Right lobe of liver (tissue), 6 donors: ENCODE results near the gene PSMD5. TPM values are rescaled to one million over a fixed set of nuclear protein-coding genes. Genes with fewer than 3 reads are reported as not detected.

Source experiments
- ATAC-seq, 4 donors: fragments of 200-7000 bp; cut with Tn5 transposase; one replicate each; pipeline ENCODE4 v1.9.1; 2020; ENCODE audit warnings: mild to moderate bottlenecking in 4 of 4, moderate library complexity in 4 of 4
- DNase-seq, 3 donors: peaks; one replicate each; pipeline ENCODE4 v3.0.0-alpha.2; 2020
- H3K27ac ChIP-seq, 3 donors: fragments of 200-600 bp; one replicate each; pipeline ENCODE4 v1.8.0; 2022
- H3K27me3 ChIP-seq, 2 donors: fragments of 200-600 bp; one replicate each; pipeline ENCODE4 v1.8.0; 2022
- H3K36me3 ChIP-seq, 4 donors: fragments of 200-600 bp; sonication (generic) in 1 of 4; one replicate each; pipeline versions ENCODE4 v1.5.1 to v1.8.0; 2017 to 2022; ENCODE audit warnings: control low read depth in 1 of 4
- H3K4me1 ChIP-seq, 4 donors: fragments of 200-600 bp; sonication (generic) in 1 of 4; one replicate each; pipeline versions ENCODE4 v1.5.1 to v1.8.0; 2017 to 2022; ENCODE audit warnings: control low read depth in 1 of 4
- H3K4me3 ChIP-seq, 3 donors: fragments of 200-600 bp; one replicate each; pipeline ENCODE4 v1.8.0; 2022
- H3K9me3 ChIP-seq, 4 donors: fragments of 200-600 bp; sonication (generic) in 1 of 4; one replicate each; pipeline versions ENCODE4 v1.5.1 to v1.8.0; 2017 to 2022; ENCODE audit warnings: control low read depth in 1 of 4
- POLR2A ChIP-seq: fragments of 450-650 bp; IDR thresholded peaks from one replicate; pipeline ENCODE4 v1.6.1; 2017; ENCODE audit warnings: antibody characterized with exemption, mild to moderate bottlenecking
- WGBS: methylation state at CpG from one replicate; pipeline ENCODE4 v1.1.6; 2018; ENCODE audit warnings: low coverage, low lambda C conversion rate; ENCODE audit not compliant: insufficient coverage; ENCODE audit errors: missing lambda C conversion rate; 5-methylcytosine and 5-hydroxymethylcytosine counted together
- intact Hi-C, 2 donors: fragments of 100-400 bp; cut with DNase I; formaldehyde crosslinking; loops; one replicate each; pipeline versions ENCODE4 v1.11.2 to v1.14.1; 2022
- total RNA-seq, 6 experiments: library from RNA; depleted of rRNA in 2 of 6; stranded (reverse); fragments of >200 nt in 2 of 6; fragmentation: NEBNext Ultra II Directional in 3 of 6; extraction: Animal tissue kit (Norgen Biotek cat#: 25700) in 3 of 6; gene quantifications; one replicate each; pipeline versions ENCODE4 v1.1.0 to v1.2.4, GENCODE V29; 2016 to 2023
- TF ChIP-seq, protein P1 (sequence below), 4 donors: fragments of 200-600 bp in 3 of 4; fragments of 450-650 bp in 1 of 4; IDR thresholded peaks; one replicate each; pipeline versions ENCODE4 v1.5.1 to v1.8.0; 2016 to 2022; ENCODE audit warnings: antibody characterized with exemption in 4 of 4, mild to moderate bottlenecking in 2 of 4
- donor health status: DM: no; HTN: yes; CAD: no.
- donor health status: DM: no; HTN: no; CAD: no.
- donor health status: DM: no; HTN: no; CAD: no.
- donor health status: DM: no; HTN: yes; CAD: no.
- donor health status: DM: no; HTN: yes; CAD: no.

Gene PSMD5
- total RNA-seq, 6 experiments from 2014 or later = 14.1 to 29.2 (median 21.5) TPM

DNA sequence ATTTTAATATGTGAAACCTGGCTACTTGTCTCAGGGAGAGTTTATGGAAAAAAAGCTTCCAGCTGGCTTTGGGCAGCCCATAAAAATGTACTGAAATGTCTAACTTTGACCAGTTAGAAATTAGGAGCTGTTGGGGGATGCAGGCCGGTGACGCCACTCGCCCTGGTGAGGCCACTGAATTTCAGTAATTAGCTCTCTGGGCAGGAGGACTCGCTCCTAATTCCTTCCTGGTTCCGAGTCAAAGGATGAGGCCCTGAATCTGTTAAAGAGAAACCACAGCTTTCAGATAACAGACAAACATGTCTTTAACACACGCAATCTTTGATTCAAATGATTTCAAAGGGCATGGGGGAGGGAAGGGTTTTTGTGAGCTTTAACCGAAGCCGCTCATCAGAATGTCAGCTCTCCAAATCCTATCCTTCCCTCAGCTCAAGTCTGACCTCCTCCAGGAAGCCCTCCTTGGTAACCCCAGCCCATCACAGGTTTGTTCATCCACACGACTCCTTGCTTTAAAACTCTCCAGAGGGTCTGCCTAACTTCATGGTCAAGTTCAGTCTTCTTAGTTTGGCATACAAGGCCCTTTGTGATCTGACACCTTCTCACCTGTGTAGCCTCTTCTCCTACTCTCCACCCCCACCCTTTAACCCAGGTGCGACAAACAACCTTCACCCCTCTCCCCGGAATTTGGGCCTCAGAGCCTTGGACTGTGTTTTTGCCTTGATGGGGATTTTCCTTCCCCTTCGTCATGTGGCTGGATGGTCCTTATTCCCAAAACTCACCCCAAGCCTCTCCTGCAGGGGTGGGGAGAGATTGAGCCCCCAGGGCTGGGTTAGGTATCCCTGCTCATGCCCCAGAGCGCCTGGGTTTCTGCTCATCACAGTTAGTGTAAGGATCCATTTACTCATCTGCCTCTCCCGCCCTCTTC, 47.9 kb upstream of the PSMD5 start:
- no peak overlapping the region for H3K27ac ChIP-seq
- H3K9me3 ChIP-seq = no peaks in the 10 kb centered on the region
- DNase-seq = no peak
- H3K4me3 ChIP-seq = no peak overlapping the region
- 75% methylated on average over 13 of the region's 14 CpGs for whole genome bisulfite sequencing
- TF ChIP-seq POLR2A = no peak
- TF ChIP-seq, protein P1, sequence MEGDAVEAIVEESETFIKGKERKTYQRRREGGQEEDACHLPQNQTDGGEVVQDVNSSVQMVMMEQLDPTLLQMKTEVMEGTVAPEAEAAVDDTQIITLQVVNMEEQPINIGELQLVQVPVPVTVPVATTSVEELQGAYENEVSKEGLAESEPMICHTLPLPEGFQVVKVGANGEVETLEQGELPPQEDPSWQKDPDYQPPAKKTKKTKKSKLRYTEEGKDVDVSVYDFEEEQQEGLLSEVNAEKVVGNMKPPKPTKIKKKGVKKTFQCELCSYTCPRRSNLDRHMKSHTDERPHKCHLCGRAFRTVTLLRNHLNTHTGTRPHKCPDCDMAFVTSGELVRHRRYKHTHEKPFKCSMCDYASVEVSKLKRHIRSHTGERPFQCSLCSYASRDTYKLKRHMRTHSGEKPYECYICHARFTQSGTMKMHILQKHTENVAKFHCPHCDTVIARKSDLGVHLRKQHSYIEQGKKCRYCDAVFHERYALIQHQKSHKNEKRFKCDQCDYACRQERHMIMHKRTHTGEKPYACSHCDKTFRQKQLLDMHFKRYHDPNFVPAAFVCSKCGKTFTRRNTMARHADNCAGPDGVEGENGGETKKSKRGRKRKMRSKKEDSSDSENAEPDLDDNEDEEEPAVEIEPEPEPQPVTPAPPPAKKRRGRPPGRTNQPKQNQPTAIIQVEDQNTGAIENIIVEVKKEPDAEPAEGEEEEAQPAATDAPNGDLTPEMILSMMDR (IDR thresholded peaks at IDR 0.05) = no peak
- no peak for ATAC-seq
- H3K4me1 ChIP-seq = peaks cover 0 to 8% (median 0%) of the 10 kb centered on the region in 4 donors
- no peaks in the 10 kb centered on the region for H3K27me3 ChIP-seq
- H3K36me3 ChIP-seq = no peaks in the 10 kb centered on the region
- intact Hi-C loops = no loop called here

DNA sequence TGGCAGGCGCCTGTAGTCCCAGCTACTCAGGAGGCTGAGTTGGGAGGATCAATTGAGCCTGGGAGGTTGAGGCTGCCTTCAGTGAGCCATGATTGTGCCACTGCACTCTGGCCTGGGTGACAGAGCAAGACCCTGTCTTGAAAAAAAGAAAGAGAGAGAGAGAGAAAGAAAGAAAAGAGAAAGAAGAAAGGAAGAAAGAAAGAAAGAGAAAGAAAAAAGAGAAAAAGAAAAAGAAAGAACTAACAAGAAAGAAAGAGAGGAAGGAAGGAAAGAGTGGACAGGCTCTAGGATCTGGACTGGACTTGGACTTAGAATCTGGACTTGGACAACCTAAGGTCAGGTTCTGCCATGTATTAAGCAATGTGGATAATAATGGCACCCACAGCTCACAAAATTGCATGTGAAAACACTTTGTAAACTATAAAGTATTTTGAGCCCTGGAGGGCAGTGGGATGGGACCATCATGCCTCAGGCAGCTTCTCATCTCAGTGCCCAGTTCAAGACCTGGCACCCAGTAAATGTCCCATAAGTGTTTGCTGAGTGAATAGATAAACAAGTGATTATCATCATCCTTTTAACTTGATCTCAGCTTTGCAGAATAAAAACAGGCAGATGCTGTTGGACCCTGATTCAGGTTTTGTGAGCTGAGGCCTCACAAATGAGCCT, 47.0 kb upstream of the PSMD5 start:
- peaks cover 0 to 5% (median 0%) of the 10 kb centered on the region in 4 donors for H3K4me1 ChIP-seq
- TF ChIP-seq POLR2A = no peak
- TF ChIP-seq, protein P1 (IDR thresholded peaks at IDR 0.05) = no peak
- H3K9me3 ChIP-seq = no peaks in the 10 kb centered on the region
- no peaks in the 10 kb centered on the region for H3K27me3 ChIP-seq
- 83% methylated on average over 1 of the region's 1 CpG for WGBS
- no peak for DNase-seq
- intact Hi-C loops = no loop called here
- no peaks in the 10 kb centered on the region for H3K36me3 ChIP-seq
- no peak for ATAC-seq
- no peak overlapping the region for H3K27ac ChIP-seq
- H3K4me3 ChIP-seq = no peak overlapping the region

DNA sequence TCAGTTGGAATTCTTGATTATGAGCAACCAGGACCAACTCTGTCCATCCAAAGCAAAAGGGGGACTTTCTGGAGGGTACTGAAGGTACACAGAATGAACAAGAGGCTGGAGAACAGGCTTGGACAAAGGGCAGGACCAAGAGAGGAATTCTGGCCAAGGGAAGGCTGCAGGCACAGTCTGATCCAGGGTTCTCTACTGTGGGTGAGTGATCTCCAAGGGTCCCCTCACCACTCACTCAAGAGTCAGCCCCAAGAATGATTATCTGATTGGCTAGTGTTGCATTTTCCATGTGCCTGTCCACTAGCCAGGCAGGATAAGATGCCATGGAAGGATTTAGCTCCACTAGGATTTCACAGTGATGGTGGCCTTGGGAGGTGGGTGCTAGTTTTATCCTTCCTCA, 45.9 kb upstream of the PSMD5 start:
- no peaks in the 10 kb centered on the region for H3K4me1 ChIP-seq
- TF ChIP-seq, protein P1 (IDR thresholded peaks at IDR 0.05) = no peak
- no peak for TF ChIP-seq POLR2A
- no peak for ATAC-seq
- H3K4me3 ChIP-seq = no peak overlapping the region
- H3K27ac ChIP-seq = no peak overlapping the region
- intact Hi-C loops = no loop called here
- no peaks in the 10 kb centered on the region for H3K36me3 ChIP-seq
- no peak for DNase-seq
- no peaks in the 10 kb centered on the region for H3K9me3 ChIP-seq
- H3K27me3 ChIP-seq = no peaks in the 10 kb centered on the region

DNA sequence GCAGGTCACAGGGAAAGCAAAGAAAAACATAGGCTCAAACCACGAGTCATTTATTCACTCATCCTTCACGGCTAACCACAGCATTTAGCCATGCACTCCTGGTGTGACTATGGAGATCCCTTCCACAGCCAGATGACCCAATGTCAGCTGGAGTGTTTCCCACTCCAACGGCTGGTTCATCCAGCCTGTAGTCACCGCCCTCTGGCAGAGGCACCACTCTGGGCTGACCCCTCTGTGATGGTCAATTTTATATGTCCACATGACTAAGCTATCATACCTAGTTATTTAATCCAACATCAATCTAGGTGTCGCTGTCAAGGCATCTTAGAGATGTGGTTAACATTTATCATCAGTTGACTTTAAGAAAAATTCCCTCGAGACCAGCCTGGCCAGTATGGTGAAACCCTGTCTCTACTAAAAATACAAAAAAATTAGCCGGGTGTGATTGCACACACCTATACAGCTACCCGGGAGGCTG, 43.8 kb upstream of the PSMD5 start:
- Histone ChIP-seq H3K27me3 (no peaks in the 10 kb centered on the region), H3K4me1 (no peaks in the 10 kb centered on the region), H3K9me3 (no peaks in the 10 kb centered on the region), H3K4me3 (no peak overlapping the region), H3K36me3 (no peaks in the 10 kb centered on the region), H3K27ac (no peak overlapping the region)
- TF ChIP-seq, protein P1 (IDR thresholded peaks at IDR 0.05) = no peak
- no peak for TF ChIP-seq POLR2A
- ATAC-seq (no peak), DNase-seq (no peak)
- intact Hi-C loops = no loop called here
- WGBS = 57% methylated on average over 7 of the region's 8 CpGs
